OCI-LY1 (cell line): ENCODE measurements around the gene ZCCHC7.
"Not testable (repeated sequence)": the region's sequence is repeated elsewhere in the genome, so short reads cannot be mapped to it uniquely, and the experiment has no call there.

Source experiments
- H2AFZ ChIP-seq: fragments of 200-600 bp; sonication (generic), shearing (Covaris generic); 2 replicates; pipeline ENCODE4 v1.6.0; 2014; ENCODE audit warnings: antibody characterized with exemption, mild to moderate bottlenecking, low read length
- H3F3A ChIP-seq: fragments of 200-600 bp; sonication (generic), shearing (Covaris generic); 2 replicates; pipeline ENCODE4 v1.6.0; 2014; ENCODE audit warnings: mild to moderate bottlenecking, antibody characterized with exemption, low read length, moderate library complexity; ENCODE audit not compliant: insufficient read depth
- H3K27ac ChIP-seq: fragments of 200-600 bp; sonication (generic); 2 replicates; pipeline ENCODE4 v1.5.1; 2014; ENCODE audit warnings: low read length, mixed run types, mild to moderate bottlenecking, low read depth; ENCODE audit not compliant: poor library complexity, severe bottlenecking
- H3K27me3 ChIP-seq: fragments of 200-600 bp; sonication (generic); 2 replicates; pipeline ENCODE4 v1.6.0; 2014; ENCODE audit warnings: antibody characterized with exemption, mild to moderate bottlenecking, low read length, moderate library complexity; ENCODE audit not compliant: insufficient read depth
- H3K36me3 ChIP-seq: fragments of 200-600 bp; sonication (generic); 2 replicates; pipeline ENCODE4 v1.6.1; 2014; ENCODE audit warnings: mild to moderate bottlenecking, antibody characterized with exemption, low read length, moderate library complexity, mixed read lengths; ENCODE audit not compliant: insufficient read depth
- H3K4me1 ChIP-seq: fragments of 200-600 bp; sonication (generic); 2 replicates; pipeline ENCODE4 v1.5.1; 2014; ENCODE audit warnings: mild to moderate bottlenecking, low read length, moderate library complexity; ENCODE audit not compliant: insufficient read depth, severe bottlenecking
- H3K4me2 ChIP-seq: fragments of 200-600 bp; sonication (generic), shearing (Covaris generic); 2 replicates; pipeline ENCODE4 v1.6.1; 2014; ENCODE audit warnings: low read length
- H3K4me3 ChIP-seq: fragments of 200-600 bp; sonication (generic); 2 replicates; pipeline ENCODE4 v1.5.1; 2014; ENCODE audit warnings: low read length, low read depth, mild to moderate bottlenecking, mixed read lengths; ENCODE audit not compliant: poor library complexity, severe bottlenecking
- H3K79me2 ChIP-seq: fragments of 200-600 bp; shearing (Covaris generic); 2 replicates; pipeline ENCODE4 v1.6.1; 2016; ENCODE audit warnings: mixed run types, low read length, mixed read lengths; ENCODE audit not compliant: insufficient read depth
- H3K9ac ChIP-seq: fragments of 200-600 bp; sonication (generic), shearing (Covaris generic); 2 replicates; pipeline ENCODE4 v1.6.1; 2014; ENCODE audit warnings: mild to moderate bottlenecking, low read length, mixed read lengths
- H3K9me2 ChIP-seq: fragments of 200-600 bp; sonication (generic), shearing (Covaris generic); 2 replicates; pipeline ENCODE4 v1.6.1; 2014; ENCODE audit warnings: low read depth, mild to moderate bottlenecking, low read length, mixed read lengths
- H3K9me3 ChIP-seq: fragments of 200-600 bp; shearing (Covaris generic); 2 replicates; pipeline ENCODE4 v1.6.1; 2014; ENCODE audit warnings: low read length, mixed read lengths
- H4K20me1 ChIP-seq: fragments of 200-600 bp; sonication (generic), shearing (Covaris generic); 2 replicates; pipeline ENCODE4 v1.6.0; 2016; ENCODE audit warnings: mild to moderate bottlenecking, low read length; ENCODE audit not compliant: insufficient read depth
- EZH2 ChIP-seq: fragments of 200-600 bp; sonication (generic), shearing (Covaris generic); IDR thresholded peaks from 2 replicates; pipeline ENCODE4 v1.8.0; 2017; ENCODE audit warnings: borderline replicate concordance, mixed run types, mild to moderate bottlenecking, antibody characterized with exemption, low read length, moderate library complexity, mixed read lengths
- TF ChIP-seq, protein P1 (sequence below): fragments of 200-600 bp; sonication (generic), shearing (Covaris generic); IDR thresholded peaks from 2 replicates; pipeline ENCODE4 v1.5.1; 2017; ENCODE audit warnings: mild to moderate bottlenecking, antibody characterized with exemption, low read length, moderate library complexity, mixed read lengths

Gene ZCCHC7

DNA sequence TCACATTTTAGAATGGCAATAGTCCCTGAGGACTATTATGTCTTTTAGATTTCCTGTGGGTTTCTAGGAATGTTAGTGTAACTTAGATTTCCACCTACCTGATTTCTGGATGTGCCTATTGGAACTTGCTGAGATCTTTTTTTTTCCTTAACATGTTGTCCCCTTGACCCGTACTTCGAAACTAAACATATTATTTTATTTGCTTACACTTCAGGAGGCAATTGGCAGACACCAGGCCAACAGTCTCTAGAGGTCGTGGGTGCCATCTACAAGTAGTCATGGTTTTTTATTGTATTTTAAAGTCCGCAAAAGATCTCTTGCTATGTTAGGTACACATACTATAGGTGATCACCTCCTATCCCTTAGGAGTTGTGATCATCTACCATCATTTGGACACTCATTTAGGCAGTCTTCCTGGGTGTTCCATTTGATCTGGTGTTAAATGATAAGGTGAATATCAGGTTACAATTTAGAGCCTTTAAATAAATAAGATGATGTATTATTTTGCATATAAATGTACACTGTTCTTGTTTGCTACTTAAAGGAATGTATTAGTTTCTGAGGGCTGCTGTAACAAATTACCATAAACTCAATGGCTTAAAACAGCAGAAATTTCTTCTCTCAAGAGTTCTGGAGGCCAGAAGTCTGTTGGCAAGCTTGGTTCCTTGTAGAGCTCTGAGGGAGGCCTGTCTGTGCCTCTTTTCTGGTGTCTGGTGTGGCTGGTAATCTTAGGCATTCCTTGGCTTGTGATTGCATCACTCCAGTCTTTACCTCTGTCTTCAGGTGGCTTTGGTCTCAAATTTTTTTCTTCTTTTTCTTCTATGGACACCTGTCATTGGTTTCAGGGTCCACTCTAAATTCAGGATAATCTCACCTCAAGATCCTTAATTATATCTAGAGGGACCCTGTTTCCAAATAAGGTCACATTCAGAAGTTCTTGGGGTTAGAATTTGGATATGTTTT, 64.8 kb downstream of the ZCCHC7 start:
- no peaks in the 10 kb centered on the region for H3K9me2 ChIP-seq
- H3F3A ChIP-seq = peaks cover 6% of the 10 kb centered on the region
- H3K4me3 ChIP-seq = no peak overlapping the region
- peak overlapping the region; percentile 25 for H3K27ac ChIP-seq
- H3K9ac ChIP-seq = no peak overlapping the region
- H3K9me3 ChIP-seq = no peaks in the 10 kb centered on the region
- no peak overlapping the region for H2AFZ ChIP-seq
- H3K4me1 ChIP-seq = peaks cover 37% of the 10 kb centered on the region
- no peaks in the 10 kb centered on the region for H3K27me3 ChIP-seq
- H4K20me1 ChIP-seq = no peaks in the 10 kb centered on the region
- peaks cover 75% of the 10 kb centered on the region for H3K79me2 ChIP-seq
- TF ChIP-seq, protein P1, sequence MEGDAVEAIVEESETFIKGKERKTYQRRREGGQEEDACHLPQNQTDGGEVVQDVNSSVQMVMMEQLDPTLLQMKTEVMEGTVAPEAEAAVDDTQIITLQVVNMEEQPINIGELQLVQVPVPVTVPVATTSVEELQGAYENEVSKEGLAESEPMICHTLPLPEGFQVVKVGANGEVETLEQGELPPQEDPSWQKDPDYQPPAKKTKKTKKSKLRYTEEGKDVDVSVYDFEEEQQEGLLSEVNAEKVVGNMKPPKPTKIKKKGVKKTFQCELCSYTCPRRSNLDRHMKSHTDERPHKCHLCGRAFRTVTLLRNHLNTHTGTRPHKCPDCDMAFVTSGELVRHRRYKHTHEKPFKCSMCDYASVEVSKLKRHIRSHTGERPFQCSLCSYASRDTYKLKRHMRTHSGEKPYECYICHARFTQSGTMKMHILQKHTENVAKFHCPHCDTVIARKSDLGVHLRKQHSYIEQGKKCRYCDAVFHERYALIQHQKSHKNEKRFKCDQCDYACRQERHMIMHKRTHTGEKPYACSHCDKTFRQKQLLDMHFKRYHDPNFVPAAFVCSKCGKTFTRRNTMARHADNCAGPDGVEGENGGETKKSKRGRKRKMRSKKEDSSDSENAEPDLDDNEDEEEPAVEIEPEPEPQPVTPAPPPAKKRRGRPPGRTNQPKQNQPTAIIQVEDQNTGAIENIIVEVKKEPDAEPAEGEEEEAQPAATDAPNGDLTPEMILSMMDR = no peak
- TF ChIP-seq EZH2 = no peak
- no peak overlapping the region for H3K4me2 ChIP-seq
- H3K36me3 ChIP-seq = peaks cover 81% of the 10 kb centered on the region

DNA sequence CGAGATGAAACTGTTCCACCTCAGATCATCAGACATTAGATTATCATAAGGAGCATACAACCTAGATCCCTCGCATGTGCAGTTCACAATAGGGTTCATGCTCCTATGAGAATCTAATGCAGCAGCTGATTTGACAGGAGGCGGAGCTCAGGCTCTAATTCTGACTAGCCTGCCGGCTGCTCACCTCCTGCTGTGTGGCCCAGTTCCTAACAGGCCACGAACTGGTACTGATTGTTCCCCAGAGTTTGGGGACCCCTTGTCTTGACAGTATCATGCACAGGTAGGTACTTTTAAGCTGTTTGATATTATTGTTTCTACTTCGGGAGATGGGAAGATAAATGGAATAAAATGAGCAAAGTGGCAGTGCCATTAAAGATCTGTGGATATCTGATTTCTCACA, 66.9 kb downstream of the ZCCHC7 start:
- Histone ChIP-seq H3K4me1 (peaks cover 58% of the 10 kb centered on the region), H3K27me3 (no peaks in the 10 kb centered on the region), H3K27ac (peak overlapping the region; percentile 85), H4K20me1 (no peaks in the 10 kb centered on the region), H3K4me3 (peak overlapping the region; percentile 45), H3K9ac (peak overlapping the region; percentile 50), H3K79me2 (peaks cover 61% of the 10 kb centered on the region), H2AFZ (no peak overlapping the region), H3F3A (peaks cover 6% of the 10 kb centered on the region; the same call in 1 of the 2 replicates), H3K4me2 (peak overlapping the region; percentile 67), H3K9me3 (no peaks in the 10 kb centered on the region), H3K9me2 (no peaks in the 10 kb centered on the region), H3K36me3 (peaks cover 85% of the 10 kb centered on the region)
- TF ChIP-seq, protein P1 = no peak
- no peak for TF ChIP-seq EZH2

DNA sequence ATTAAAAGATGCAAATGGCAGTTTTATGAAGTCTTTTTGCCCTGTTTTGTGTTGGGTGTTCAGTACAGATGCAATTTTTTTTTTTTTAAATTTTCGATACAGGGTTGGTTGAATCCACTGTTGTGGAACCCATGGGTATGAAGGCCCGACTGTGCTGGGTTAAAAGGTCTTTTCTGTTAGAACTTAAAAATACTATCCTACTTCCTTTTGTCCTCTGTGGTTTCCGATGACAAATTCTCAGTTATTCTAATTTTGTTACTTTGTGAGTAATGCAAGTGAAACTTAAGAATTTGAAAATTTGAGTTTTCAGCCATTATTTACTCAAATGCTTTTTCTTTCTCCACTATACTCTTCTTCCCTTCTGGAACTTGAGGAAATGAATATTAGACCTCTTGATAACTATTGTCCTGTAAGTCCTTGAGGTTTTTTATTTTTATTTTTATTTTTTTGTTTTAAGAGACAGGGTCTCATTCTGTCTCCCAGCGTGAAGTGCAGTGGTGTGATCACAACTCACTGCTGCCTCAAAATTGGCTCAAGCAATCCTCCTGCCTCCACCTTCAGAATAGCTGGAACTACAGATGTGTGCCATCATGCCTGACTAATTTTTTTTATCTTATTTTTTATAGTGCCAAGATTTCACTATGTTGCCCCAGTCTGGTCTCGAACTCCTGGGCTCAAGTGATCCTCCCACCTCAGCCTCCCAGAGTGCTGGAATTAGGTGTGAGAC, 67.5 kb downstream of the ZCCHC7 start:
- Histone ChIP-seq H3F3A (peaks cover 6% of the 10 kb centered on the region; the same call in 1 of the 2 replicates), H3K27me3 (no peaks in the 10 kb centered on the region), H3K79me2 (peaks cover 55% of the 10 kb centered on the region), H3K27ac (peak overlapping the region; percentile 85), H3K9me2 (no peaks in the 10 kb centered on the region), H3K36me3 (peaks cover 86% of the 10 kb centered on the region), H3K4me3 (peak overlapping the region; percentile 45), H3K9ac (peak overlapping the region; percentile 50), H3K4me1 (peaks cover 64% of the 10 kb centered on the region), H4K20me1 (no peaks in the 10 kb centered on the region), H3K4me2 (peak overlapping the region; percentile 67), H2AFZ (no peak overlapping the region), H3K9me3 (no peaks in the 10 kb centered on the region)
- TF ChIP-seq EZH2 = no peak
- TF ChIP-seq, protein P1 = no peak

DNA sequence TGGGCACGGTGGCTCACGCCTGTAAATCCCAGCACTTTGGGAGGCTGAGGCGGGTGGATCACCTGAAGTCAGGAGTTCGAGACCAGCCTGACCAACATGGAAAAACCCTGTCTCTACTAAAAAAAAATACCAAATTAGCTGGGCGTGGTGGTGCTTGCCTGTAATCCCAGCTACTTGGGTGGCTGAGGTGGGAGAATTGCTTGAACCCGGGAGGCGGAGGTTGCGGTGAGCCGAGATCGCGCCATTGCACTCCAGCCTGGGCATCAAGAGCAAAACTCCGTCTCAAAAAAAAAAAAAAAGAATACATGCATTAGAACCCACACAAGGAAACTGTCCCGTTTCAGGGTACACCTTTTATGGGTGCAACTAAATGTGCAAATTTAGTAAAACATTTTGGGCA, 70.4 kb downstream of the ZCCHC7 start:
- peak overlapping the region; percentile 90 for H3K27ac ChIP-seq
- H3F3A ChIP-seq, H3K9me2 ChIP-seq, H3K9ac ChIP-seq, H3K9me3 ChIP-seq, H3K4me3 ChIP-seq, H3K27me3 ChIP-seq, H4K20me1 ChIP-seq, H3K4me2 ChIP-seq, H2AFZ ChIP-seq: not testable (repeated sequence)
- peaks cover 75% of the 10 kb centered on the region for H3K36me3 ChIP-seq
- H3K4me1 ChIP-seq = peaks cover 81% of the 10 kb centered on the region
- H3K79me2 ChIP-seq = peaks cover 27% of the 10 kb centered on the region
